GM18498 (cell line): Measurements from ENCODE around the gene TTPAL.
A peak's percentile ranks its signal among the peaks of the same experiment; 100 is the strongest.

Experiments
- ATAC-seq: cut with Tn5 transposase; IDR thresholded peaks from one replicate; pipeline ENCODE4 v1.9.1; 2021; ENCODE audit warnings: mild to moderate bottlenecking, moderate library complexity; ENCODE audit not compliant: unreplicated experiment

TTPAL gene

GRCh38 chr20:44475694-44476560, at the start of gene TTPAL:
Gene TTPAL, plus strand, starts transcription at chr20:44475874. Its CDS starts 4,126 bp downstream, at chr20:44480000.
- peak; percentile 96 for ATAC-seq

DNA sequence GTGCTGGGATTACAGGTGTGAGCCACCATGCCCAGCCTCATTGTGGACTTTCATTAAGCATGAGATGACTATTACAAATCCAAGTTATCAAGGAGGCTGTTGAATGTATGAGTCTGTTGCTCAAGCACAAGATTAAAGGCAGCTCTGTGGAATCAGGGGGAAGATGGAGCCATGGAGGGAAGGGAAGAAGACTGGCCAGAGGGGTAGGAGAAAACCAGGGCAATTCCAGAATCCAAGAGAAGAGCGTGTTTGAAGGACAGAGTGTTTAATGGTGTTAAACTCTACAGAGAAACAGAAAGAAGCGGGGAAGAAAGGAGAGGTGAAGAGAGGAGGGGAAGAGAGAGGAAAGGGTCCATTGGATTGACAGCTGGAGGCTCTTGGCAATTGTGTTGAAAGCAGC, 49.8 kb upstream of the TTPAL start:
- no peak for ATAC-seq

- ATAC-seq = no peak
Observed at GRCh38 chr20:44426879-44427790, 48.5 kb upstream of the TTPAL start.

- ATAC-seq = no peak
Observed at GRCh38 chr20:44427804-44428173, 47.9 kb upstream of the TTPAL start.

DNA sequence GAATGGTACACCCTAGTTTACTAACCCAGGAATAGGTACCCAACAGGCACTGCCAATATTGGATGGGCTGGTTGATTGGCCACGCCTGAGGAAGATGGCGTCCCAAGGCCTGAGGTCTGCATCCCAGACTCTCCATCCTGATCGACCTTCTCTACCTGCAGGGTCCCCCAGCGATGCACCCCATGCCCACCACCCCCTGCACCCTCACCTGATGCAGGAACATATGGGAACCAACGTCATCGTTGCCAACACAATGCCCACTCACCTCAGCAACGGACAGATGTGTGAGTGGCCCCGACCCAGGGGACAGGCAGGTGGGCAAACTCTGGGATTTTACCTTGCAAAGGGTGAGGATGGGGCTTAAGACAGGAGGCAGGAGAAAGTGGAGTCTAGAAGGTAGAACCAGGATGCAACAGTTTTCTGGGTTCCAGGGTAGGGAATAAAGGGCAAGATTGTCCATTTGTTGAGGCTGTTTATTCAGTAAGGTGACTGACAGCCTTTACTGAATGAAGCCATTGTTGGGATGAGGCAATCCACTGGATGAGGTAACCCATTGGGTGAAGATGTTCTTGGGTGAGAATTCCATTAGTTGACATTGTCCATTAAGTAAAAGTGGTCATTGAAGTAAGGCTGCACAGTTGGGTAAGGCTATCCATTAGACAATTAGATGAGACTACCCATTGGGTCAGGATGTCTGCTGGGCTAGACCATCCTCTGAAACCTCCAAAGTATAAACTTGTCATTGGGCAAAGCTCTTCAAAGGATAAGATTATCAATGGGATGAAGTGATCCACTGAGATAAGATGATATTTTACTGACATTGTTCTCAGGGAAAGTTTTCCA, 47.3 kb upstream of the TTPAL start:
- no peak for ATAC-seq

- ATAC-seq = no peak
Observed at GRCh38 chr20:44429017-44429339, 46.7 kb upstream of the TTPAL start.

- no peak for ATAC-seq
Observed at GRCh38 chr20:44429419-44430269, 46.0 kb upstream of the TTPAL start.

GRCh38 chr20:44430270-44431065, 45.2 kb upstream of the TTPAL start:
- ATAC-seq = no peak

DNA sequence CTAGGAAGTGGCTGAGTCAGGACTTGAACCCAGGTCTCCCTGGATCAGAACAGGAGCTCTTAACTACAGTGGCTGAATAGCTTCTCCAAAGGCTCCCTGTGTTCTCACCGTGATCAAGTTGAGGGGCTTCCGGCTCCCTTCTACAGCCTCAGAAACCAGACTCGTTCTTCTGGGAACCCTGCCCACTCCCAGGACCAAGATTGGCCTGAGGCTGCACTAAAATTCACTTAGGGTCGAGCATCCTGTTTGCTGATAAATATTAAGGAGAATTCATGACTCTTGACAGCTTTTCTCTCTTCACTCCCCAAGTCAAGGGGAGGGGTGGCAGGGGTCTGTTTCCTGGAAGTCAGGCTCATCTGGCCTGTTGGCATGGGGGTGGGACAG, 44.6 kb upstream of the TTPAL start:
- ATAC-seq = no peak

- no peak for ATAC-seq
Observed at GRCh38 chr20:44431502-44432234, 44.0 kb upstream of the TTPAL start.

DNA sequence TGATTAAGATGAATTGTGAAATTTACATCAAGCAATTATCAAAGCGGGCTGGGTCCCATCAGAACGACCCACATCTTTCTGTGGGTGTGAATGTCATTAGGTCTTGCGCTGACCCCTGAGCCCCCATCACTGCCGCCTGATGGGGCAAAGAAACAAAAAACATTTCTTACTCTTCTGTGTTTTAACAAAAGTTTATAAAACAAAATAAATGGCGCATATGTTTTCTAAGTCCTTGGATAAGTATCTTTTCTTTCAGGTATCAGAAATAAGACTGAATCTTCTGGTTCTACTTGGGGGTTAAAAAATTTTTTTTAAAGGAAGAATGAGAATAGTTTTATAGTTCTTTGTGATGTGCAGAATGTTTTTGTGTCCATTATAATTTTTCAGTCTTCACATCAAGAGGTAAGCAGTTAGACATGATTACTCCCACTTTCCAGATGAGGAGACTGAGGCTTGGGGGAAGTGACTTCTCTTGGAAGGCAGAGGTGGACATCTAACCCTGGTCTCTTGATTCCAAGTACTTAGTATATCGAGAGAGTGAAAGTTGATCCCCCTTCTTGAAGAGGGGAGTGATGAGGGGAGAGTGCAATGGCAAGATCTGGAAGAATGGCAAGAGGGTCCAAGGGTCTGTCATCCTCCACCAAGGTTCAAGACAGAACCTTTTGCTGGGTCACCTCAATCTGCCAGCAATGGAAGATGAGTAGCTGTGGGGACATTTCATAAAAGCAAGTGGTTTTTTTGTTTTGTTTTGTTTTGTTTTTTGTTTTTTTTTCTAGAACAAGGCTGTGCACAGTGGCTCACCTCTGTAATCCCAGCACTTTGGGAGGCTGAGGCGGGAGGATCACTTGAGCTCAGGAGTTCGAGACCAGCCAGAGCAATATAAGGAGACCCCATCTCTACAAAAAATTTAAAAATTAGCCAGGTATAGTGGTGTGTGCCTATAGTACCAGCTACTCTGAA, 42.8 kb upstream of the TTPAL start:
- ATAC-seq = no peak

DNA sequence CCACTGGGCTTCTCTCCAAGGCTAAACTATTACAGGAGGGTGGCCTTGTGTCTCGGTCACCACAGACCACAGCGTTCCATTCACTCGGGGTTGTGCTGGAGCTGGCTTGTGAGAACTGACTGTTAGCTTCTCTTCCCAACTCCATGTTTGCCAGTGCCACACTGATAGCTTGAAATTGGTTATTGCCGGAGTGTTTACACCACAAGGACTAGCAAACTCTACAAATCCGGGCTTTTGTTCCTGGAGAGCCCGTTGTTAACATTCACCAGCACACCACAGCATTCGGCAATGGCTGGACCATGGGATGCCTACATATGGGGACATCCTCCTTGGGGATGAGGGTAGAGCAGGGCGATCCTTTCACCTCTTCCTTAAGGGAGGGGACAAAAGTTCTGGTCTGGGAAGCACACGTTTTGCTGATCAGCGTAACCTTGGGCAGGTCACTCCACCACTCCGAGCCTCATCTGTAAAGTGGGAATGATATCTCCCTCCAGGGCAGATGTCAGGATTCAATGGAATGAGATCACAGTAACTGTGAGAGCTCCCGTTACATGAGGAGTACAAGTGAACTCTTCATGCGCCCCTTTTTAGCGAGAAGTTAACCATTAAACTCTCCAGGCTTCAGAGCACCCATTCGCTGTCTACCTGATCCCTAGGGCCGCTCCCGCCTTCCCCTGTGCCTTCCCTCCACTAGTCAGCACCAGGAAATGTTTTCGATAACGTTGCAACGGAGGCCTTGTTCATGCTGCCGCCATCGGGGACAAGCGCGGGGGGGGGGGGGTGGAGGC, 41.7 kb upstream of the TTPAL start:
- ATAC-seq = no peak

GRCh38 chr20:44435630-44436335, 39.9 kb upstream of the TTPAL start:
- ATAC-seq = no peak

DNA sequence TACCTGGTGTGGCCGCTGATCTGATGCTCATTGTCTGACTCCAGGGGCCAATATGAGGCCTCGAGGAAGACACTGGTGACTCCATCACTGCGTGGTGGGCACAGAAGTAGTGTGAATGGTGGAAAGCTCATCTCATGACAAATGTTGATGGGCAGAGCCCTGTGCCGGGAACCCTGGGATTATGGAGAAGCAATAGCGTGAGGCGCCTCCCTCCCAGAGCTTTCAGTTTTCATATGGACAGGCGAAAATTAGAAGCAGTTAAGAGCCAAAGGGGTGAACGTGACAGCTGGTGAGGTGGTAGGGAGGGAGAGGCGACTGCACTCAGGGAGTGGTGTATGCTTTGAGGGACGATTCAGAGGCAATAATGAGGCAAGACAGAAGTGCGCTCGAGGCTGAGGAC, 39.3 kb upstream of the TTPAL start:
- no peak for ATAC-seq

- ATAC-seq = no peak
Observed at GRCh38 chr20:44437497-44437896, 38.2 kb upstream of the TTPAL start.

DNA sequence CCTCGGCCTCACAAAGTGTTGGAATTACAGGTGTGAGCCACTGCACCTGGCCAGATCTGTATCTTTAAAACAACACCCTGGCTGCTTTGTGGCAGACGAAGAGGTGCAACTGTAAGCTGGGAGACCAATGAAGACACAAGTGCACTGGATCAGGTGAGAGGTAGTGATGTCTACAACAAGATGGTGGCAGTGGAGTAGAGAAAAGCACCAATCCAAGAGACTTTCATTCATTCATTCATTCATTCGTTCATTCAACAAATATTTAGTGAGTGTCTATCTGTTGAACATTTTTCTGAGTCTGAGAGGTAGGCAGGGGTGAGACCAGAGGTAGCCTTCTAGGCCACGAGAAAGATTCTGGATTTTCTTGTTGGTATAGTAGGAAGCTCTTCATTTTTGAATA, 36.9 kb upstream of the TTPAL start:
- ATAC-seq = no peak
